NB4 (cell line): Measurements from ENCODE around the gene ARHGAP15.

Source experiments
- CTCF ChIP-seq: IDR thresholded peaks from one replicate; pipeline ENCODE4 v1.5.1; 2012; ENCODE audit warnings: low read depth, low read length
- MAX ChIP-seq: IDR thresholded peaks from 2 replicates; pipeline ENCODE4 v1.6.1; 2011; ENCODE audit warnings: low read depth, low read length
- MYC ChIP-seq: IDR thresholded peaks from 2 replicates; pipeline ENCODE4 v1.6.1; 2011; ENCODE audit warnings: low read depth, low read length
- POLR2A ChIP-seq: IDR thresholded peaks from 2 replicates; pipeline ENCODE4 v1.6.1; 2011; ENCODE audit warnings: mild to moderate bottlenecking; ENCODE audit not compliant: insufficient read length; ENCODE audit errors: extremely low read depth

- TF ChIP-seq CTCF (no peak), MAX (no peak), MYC (no peak), POLR2A (no peak)
Measured at GRCh38 chr2:143801561-143801960, 672.3 kb downstream of the ARHGAP15 start.
